Right atrium auricular region (tissue), 2 donors: Measurements from ENCODE around the gene ECHS1. TPM values are rescaled to one million over a fixed set of nuclear protein-coding genes. Genes with fewer than 3 reads are reported as not detected.

ENCODE experiments used
- DNase-seq: peaks from one replicate; pipeline ENCODE4 v3.0.0-alpha.2; 2019; ENCODE audit warnings: low spot score
- H3K27ac ChIP-seq, 2 donors: fragments of 200-600 bp; sonication (generic); 1 replicate in 1 of 2; 2 replicates in 1 of 2; pipeline ENCODE4 v1.5.1; 2016 to 2019
- H3K27me3 ChIP-seq, 2 donors: fragments of 200-600 bp; sonication (generic); one replicate each; pipeline versions ENCODE4 v1.5.1 to v1.6.0; 2017 to 2019
- H3K36me3 ChIP-seq: fragments of 200-600 bp; sonication (generic); one replicate; pipeline ENCODE4 v1.5.1; 2016
- H3K4me1 ChIP-seq, 2 donors: fragments of 200-600 bp; sonication (generic); one replicate each; pipeline versions ENCODE4 v1.5.1 to v1.6.0; 2017 to 2019
- H3K4me3 ChIP-seq, 2 donors: fragments of 200-600 bp; sonication (generic); 1 replicate in 1 of 2; 2 replicates in 1 of 2; pipeline ENCODE4 v1.5.1; 2017 to 2019; ENCODE audit warnings: mild to moderate bottlenecking in 1 of 2, moderate library complexity in 1 of 2
- H3K9me3 ChIP-seq, 2 donors: fragments of 200-600 bp; sonication (generic); one replicate each; pipeline ENCODE4 v1.5.1; 2019
- total RNA-seq, 2 donors: library from RNA; depleted of rRNA; stranded (reverse); fragments of >200 nt; gene quantifications; one replicate each; pipeline ENCODE4 v1.1.0, GENCODE V29; 2016
- TF ChIP-seq, protein P1 (sequence below), 2 donors: fragments of 200-600 bp; sonication (generic); IDR thresholded peaks; one replicate each; pipeline ENCODE4 v1.5.1; 2019; ENCODE audit warnings: antibody characterized with exemption in 2 of 2

The ECHS1 gene
- total RNA-seq, 2 donors from 2014 or later = 89.8 to 146 TPM

DNA sequence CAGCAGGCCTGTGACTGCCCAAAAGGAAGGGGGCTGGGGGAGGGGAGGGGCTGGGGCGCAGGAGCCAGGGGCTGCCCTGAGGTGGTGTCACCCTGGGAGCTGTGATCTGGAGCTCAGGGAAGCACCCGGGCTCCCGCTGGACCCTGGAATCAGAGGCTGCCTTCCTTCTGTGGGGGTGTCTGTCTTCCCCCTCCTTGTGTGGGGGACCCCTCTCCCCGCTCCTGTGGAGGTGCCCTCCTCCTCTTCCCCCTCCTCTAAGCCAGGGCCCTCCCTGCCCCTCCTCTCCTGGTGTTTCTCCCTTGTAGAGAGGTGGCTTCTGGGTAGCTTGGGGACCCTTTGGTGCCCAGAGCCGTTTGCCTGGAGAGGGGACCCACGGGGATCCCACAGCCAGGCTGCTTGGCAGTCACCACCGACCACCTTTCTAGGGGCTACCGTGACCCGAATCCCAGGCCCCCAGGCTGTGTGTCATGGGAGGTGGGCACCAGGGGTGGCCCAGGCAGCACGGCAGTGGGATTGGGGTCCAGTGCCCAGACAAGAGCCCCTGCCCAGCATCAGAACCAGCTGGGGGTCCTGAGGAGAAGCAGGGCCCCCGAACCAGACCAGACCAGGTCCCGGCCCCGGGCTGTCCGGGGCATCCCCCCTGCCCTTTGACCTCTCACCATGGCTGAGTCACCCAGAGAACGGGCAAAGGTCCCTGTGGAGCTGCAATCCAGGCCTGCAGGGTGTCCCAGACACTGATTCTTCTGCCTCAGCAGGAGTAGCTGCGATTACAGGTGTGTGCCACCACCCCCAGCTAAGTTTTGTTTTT is 25.2 kb downstream of the ECHS1 start:
- no peaks in the 10 kb centered on the region for H3K36me3 ChIP-seq
- no peak overlapping the region for H3K4me3 ChIP-seq
- no peak for DNase-seq
- no peaks in the 10 kb centered on the region for H3K4me1 ChIP-seq
- H3K27ac ChIP-seq = no peak overlapping the region
- H3K9me3 ChIP-seq = no peaks in the 10 kb centered on the region
- peaks cover 0 to 4% of the 10 kb centered on the region in 2 donors for H3K27me3 ChIP-seq
- TF ChIP-seq, protein P1, sequence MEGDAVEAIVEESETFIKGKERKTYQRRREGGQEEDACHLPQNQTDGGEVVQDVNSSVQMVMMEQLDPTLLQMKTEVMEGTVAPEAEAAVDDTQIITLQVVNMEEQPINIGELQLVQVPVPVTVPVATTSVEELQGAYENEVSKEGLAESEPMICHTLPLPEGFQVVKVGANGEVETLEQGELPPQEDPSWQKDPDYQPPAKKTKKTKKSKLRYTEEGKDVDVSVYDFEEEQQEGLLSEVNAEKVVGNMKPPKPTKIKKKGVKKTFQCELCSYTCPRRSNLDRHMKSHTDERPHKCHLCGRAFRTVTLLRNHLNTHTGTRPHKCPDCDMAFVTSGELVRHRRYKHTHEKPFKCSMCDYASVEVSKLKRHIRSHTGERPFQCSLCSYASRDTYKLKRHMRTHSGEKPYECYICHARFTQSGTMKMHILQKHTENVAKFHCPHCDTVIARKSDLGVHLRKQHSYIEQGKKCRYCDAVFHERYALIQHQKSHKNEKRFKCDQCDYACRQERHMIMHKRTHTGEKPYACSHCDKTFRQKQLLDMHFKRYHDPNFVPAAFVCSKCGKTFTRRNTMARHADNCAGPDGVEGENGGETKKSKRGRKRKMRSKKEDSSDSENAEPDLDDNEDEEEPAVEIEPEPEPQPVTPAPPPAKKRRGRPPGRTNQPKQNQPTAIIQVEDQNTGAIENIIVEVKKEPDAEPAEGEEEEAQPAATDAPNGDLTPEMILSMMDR (IDR thresholded peaks at IDR 0.05) = no peak

DNA sequence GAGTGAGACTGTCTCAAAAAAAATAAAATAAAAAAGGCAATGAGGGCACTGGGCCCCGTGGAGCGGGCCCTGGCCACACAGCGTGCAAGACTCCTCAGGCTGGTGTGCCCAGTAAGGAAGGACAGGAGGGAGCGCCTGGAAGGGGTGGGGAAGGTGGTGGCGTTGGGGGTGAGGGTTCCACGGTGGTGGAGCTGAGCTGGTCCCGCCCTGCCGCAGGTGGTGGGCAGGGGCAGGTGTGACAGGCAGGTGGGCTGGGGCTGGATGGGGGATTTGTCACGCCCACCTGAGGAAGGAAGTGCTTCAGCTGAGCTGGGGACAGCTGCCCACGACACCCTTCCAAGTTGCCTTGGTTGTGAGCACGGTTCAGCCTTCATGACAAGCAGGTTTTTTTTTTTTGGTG is 26.7 kb downstream of the ECHS1 start:
- H3K9me3 ChIP-seq = no peaks in the 10 kb centered on the region
- TF ChIP-seq, protein P1 (IDR thresholded peaks at IDR 0.05) = no peak
- H3K4me1 ChIP-seq = no peaks in the 10 kb centered on the region
- no peak overlapping the region for H3K4me3 ChIP-seq
- DNase-seq = no peak
- no peaks in the 10 kb centered on the region for H3K36me3 ChIP-seq
- no peak overlapping the region for H3K27ac ChIP-seq
- peaks cover 4 to 7% of the 10 kb centered on the region in 2 donors for H3K27me3 ChIP-seq

DNA sequence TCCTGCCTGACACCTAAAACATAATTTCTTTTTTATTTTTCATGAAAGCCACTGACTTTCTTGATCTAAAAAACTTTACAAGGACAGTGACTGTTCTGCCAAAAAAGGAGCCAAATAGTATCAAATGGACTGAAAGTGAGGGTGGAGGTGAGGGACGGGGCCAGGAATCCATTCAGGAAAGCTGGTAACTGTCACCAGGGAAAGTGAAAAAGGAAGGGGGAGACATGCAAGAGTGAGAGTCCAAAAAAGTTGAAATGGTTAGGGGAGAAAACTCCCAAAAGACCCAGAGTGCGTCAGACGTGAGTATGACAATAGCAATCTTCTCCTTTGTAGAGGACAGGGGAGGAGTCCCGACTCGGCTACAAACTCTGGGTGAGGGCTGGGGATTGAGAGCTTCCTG is 28.9 kb downstream of the ECHS1 start:
- DNase-seq = no peak
- Histone ChIP-seq H3K36me3 (no peaks in the 10 kb centered on the region), H3K4me1 (no peaks in the 10 kb centered on the region), H3K4me3 (no peak overlapping the region), H3K9me3 (no peaks in the 10 kb centered on the region), H3K27me3 (peaks cover 4 to 7% of the 10 kb centered on the region in 2 donors), H3K27ac (no peak overlapping the region)
- TF ChIP-seq, protein P1 (IDR thresholded peaks at IDR 0.05) = no peak

DNA sequence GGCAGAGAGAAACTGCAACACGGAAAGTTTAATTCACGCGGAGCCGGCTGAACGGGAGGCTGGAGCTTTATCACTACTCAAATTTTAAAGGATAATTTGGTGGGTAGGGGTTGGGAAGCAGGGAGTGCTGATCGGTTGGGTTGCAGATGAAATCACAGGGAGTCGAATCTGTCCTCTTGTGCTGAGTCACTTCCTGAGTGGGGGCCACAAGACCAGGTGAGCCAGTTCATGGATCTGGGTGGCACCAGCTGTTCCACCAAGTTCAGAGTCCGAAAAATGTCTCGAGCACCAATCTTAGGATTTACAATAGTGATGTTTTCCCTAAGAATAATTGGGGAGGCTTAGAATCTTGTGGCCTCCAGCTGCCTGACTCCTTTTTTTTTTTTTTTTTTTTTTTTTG is 29.6 kb downstream of the ECHS1 start:
- DNase-seq = no peak
- TF ChIP-seq, protein P1 (IDR thresholded peaks at IDR 0.05) = no peak
- peaks cover 4 to 7% of the 10 kb centered on the region in 2 donors for H3K27me3 ChIP-seq

DNA sequence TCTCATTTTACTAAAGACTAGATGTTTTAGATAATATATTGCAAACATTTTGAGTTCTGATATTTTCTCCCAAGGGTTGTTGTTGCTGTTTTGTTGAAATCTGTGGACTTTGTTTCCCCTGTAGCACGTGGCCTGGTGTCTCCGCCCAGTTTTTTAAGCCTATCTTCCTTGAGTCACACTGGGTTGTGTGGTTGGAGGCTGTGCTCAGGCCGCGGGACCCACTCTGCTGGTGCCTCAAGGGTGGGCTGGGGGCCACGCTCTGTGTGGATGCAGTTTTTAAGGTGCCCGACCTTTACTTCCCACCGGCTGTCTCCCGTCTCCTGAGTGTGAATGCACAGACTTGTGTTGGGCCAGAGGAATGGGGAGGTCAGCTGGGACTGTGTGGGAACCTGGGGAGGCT is 30.2 kb downstream of the ECHS1 start:
- no peak overlapping the region for H3K27ac ChIP-seq
- H3K4me1 ChIP-seq = no peaks in the 10 kb centered on the region
- TF ChIP-seq, protein P1 (IDR thresholded peaks at IDR 0.05) = no peak
- H3K36me3 ChIP-seq = no peaks in the 10 kb centered on the region
- peaks cover 4 to 7% of the 10 kb centered on the region in 2 donors for H3K27me3 ChIP-seq
- H3K4me3 ChIP-seq = no peak overlapping the region
- H3K9me3 ChIP-seq = no peaks in the 10 kb centered on the region
- no peak for DNase-seq

More for the DNA sequence above, 29.6 kb downstream of the ECHS1 start:
- Histone ChIP-seq H3K4me3 (no peak overlapping the region), H3K4me1 (no peaks in the 10 kb centered on the region), H3K27ac (no peak overlapping the region), H3K36me3 (no peaks in the 10 kb centered on the region), H3K9me3 (no peaks in the 10 kb centered on the region)
